Lower lobe of right lung (tissue), 2 donors: ENCODE measurements around the gene NOPCHAP1. TPM values are rescaled to one million over a fixed set of nuclear protein-coding genes. Genes with fewer than 3 reads are reported as not detected.
A peak's percentile ranks its signal among the peaks of the same experiment; 100 is the strongest.

ENCODE experiments used
- ATAC-seq, 2 donors: fragments of 200-7000 bp; cut with Tn5 transposase; one replicate each; pipeline ENCODE4 v1.9.1; 2020 to 2022; ENCODE audit warnings: mild to moderate bottlenecking in 2 of 2, moderate library complexity in 2 of 2
- DNase-seq: peaks from one replicate; pipeline ENCODE4 v3.0.0-alpha.2; 2020
- H3K27ac ChIP-seq: fragments of 200-600 bp; one replicate; pipeline ENCODE4 v1.8.0; 2022
- H3K27me3 ChIP-seq: fragments of 200-600 bp; one replicate; pipeline ENCODE4 v1.8.0; 2022; ENCODE audit warnings: low read depth
- H3K36me3 ChIP-seq: fragments of 200-600 bp; one replicate; pipeline ENCODE4 v1.8.0; 2022; ENCODE audit warnings: mild to moderate bottlenecking
- H3K4me1 ChIP-seq: fragments of 200-600 bp; one replicate; pipeline ENCODE4 v1.8.0; 2022
- H3K4me3 ChIP-seq: fragments of 200-600 bp; one replicate; pipeline ENCODE4 v1.8.0; 2022; ENCODE audit warnings: mild to moderate bottlenecking
- H3K9me3 ChIP-seq: fragments of 200-600 bp; one replicate; pipeline ENCODE4 v1.8.0; 2022
- CTCF ChIP-seq: fragments of 200-600 bp; IDR thresholded peaks from one replicate; pipeline ENCODE4 v1.8.0; 2022; ENCODE audit warnings: antibody characterized with exemption, mild to moderate bottlenecking
- intact Hi-C: fragments of 100-400 bp; cut with DNase I; formaldehyde crosslinking; loops from one replicate; pipeline ENCODE4 v1.11.0; 2022
- total RNA-seq: library from RNA; stranded (reverse); fragmentation: NEBNext Ultra II Directional; extraction: Animal tissue kit (Norgen Biotek cat#: 25700); gene quantifications from one replicate; pipeline ENCODE4 v1.2.1, GENCODE V29; 2021
- donor health status: DM: no; HTN: yes; CAD: no; lungs with severe emphysema.

Gene NOPCHAP1
- total RNA-seq, 1 donor from 2014 or later, result 11.7 TPM

- Histone ChIP-seq H3K36me3 (no peaks in the 10 kb centered on the region), H3K4me1 (peaks cover 29% of the 10 kb centered on the region), H3K27me3 (no peaks in the 10 kb centered on the region), H3K27ac (no peak overlapping the region), H3K9me3 (no peaks in the 10 kb centered on the region), H3K4me3 (no peak overlapping the region)
- no peak for ATAC-seq
- no peak for DNase-seq
- intact Hi-C loops, result no loop called here
- no peak for TF ChIP-seq CTCF
Measured at GRCh38 chr12:105024928-105025327, 38.8 kb downstream of the NOPCHAP1 start.

GRCh38 chr12:105025890-105026289 is 39.8 kb downstream of the NOPCHAP1 start:
- H3K4me3 ChIP-seq, result no peak overlapping the region
- no peak for TF ChIP-seq CTCF
- no peak overlapping the region for H3K27ac ChIP-seq
- no peaks in the 10 kb centered on the region for H3K36me3 ChIP-seq
- H3K9me3 ChIP-seq, result no peaks in the 10 kb centered on the region
- peaks cover 24% of the 10 kb centered on the region for H3K4me1 ChIP-seq
- DNase-seq (no peak), ATAC-seq (peak; percentile 32 to 61)
- intact Hi-C loops, result no loop called here
- no peaks in the 10 kb centered on the region for H3K27me3 ChIP-seq

GRCh38 chr12:105026411-105026810 is 40.3 kb downstream of the NOPCHAP1 start:
- no peak for DNase-seq
- ATAC-seq, result no peak
- H3K4me3 ChIP-seq, result no peak overlapping the region
- H3K36me3 ChIP-seq, result no peaks in the 10 kb centered on the region
- no peak for TF ChIP-seq CTCF
- H3K9me3 ChIP-seq, result no peaks in the 10 kb centered on the region
- H3K27ac ChIP-seq, result no peak overlapping the region
- no peaks in the 10 kb centered on the region for H3K27me3 ChIP-seq
- intact Hi-C loops, result no loop called here
- peaks cover 23% of the 10 kb centered on the region for H3K4me1 ChIP-seq

- H3K27ac ChIP-seq, result no peak overlapping the region
- H3K4me3 ChIP-seq, result no peak overlapping the region
- no peaks in the 10 kb centered on the region for H3K27me3 ChIP-seq
- no peak for DNase-seq
- H3K9me3 ChIP-seq, result no peaks in the 10 kb centered on the region
- TF ChIP-seq CTCF, result no peak
- no peaks in the 10 kb centered on the region for H3K36me3 ChIP-seq
- intact Hi-C loops, result no loop called here
- H3K4me1 ChIP-seq, result peaks cover 9% of the 10 kb centered on the region
- ATAC-seq, result no peak
Measured at GRCh38 chr12:105030820-105031807, 45.0 kb downstream of the NOPCHAP1 start.

GRCh38 chr12:105032703-105033357 is 46.7 kb downstream of the NOPCHAP1 start:
- intact Hi-C loops, result no loop called here
- Histone ChIP-seq H3K4me1 (no peaks in the 10 kb centered on the region), H3K4me3 (no peak overlapping the region), H3K27me3 (no peaks in the 10 kb centered on the region), H3K36me3 (no peaks in the 10 kb centered on the region), H3K9me3 (no peaks in the 10 kb centered on the region), H3K27ac (no peak overlapping the region)
- no peak for DNase-seq
- TF ChIP-seq CTCF, result no peak
- no peak for ATAC-seq
